Measurements from ENCODE around the gene ZNF32. TPM values are rescaled to one million over a fixed set of nuclear protein-coding genes. Genes with fewer than 3 reads are reported as not detected.

The ZNF32 gene
- total and polyA plus RNA-seq, 2 of the 4 experiments (the other 2 are of a cell fraction) = 30.1 to 31.2 TPM

GRCh38 chr10:43686414-43686813, 37.7 kb upstream of the ZNF32 start:
- H3K23ac ChIP-seq (ENCODE audit: low read depth, low read length) = no peak overlapping the region
- DNase-seq = no peak
- H3K36me3 ChIP-seq (ENCODE audit: control insufficient read depth, insufficient read depth, low read length) = no peaks in the 10 kb centered on the region
- H3K9ac ChIP-seq (ENCODE audit: low read depth, low read length) = no peak overlapping the region
- H2AK5ac ChIP-seq (ENCODE audit: low read depth, low read length) = no peak overlapping the region
- no peak overlapping the region for H3K18ac ChIP-seq (ENCODE audit: low read depth, low read length)
- BruUV-seq (replicated peaks) = no TSS peak
- no peak overlapping the region for H3K56ac ChIP-seq (ENCODE audit: extremely low read depth, insufficient read depth, low read length)
- no peak overlapping the region for H2BK20ac ChIP-seq (ENCODE audit: low read depth, low read length)
- no peak overlapping the region for H2AK9ac ChIP-seq (replicated peaks; ENCODE audit: low read depth, low read length, poor library complexity)
- H3K79me1 ChIP-seq (ENCODE audit: low read depth in 1 of 2, low read length in 2 of 2) = no peaks in the 10 kb centered on the region
- H3K14ac ChIP-seq (replicated peaks; ENCODE audit: low read depth, low read length) = no peak overlapping the region
- no peak overlapping the region for H3K4me3 ChIP-seq (ENCODE audit: insufficient read depth, low read depth, low read length)
- no peaks in the 10 kb centered on the region for H3K9me1 ChIP-seq (ENCODE audit: insufficient read depth, low read length)
- H4K20me1 ChIP-seq (ENCODE audit: insufficient read depth, low read length) = no peaks in the 10 kb centered on the region
- no peak overlapping the region for H3K27ac ChIP-seq (ENCODE audit: insufficient read depth, low read length)
- H3K4ac ChIP-seq (ENCODE audit: low read depth, low read length) = no peak overlapping the region
- no peak for TF ChIP-seq BHLHE40 (IDR thresholded peaks at IDR 0.05; ENCODE audit: low read depth, low read length)
- no peak for TF ChIP-seq RAD21 (IDR thresholded peaks at IDR 0.05; ENCODE audit: low read length)
- no peak for TF ChIP-seq FOS (IDR thresholded peaks at IDR 0.05; ENCODE audit: low read depth, low read length)
- TF ChIP-seq MXI1 (IDR thresholded peaks at IDR 0.05; ENCODE audit: borderline replicate concordance, low read depth, low read length) = no peak
- TF ChIP-seq CTCF (conservative IDR thresholded peaks at IDR 0.05; ENCODE audit: low read depth, low read length) = no peak
- TF ChIP-seq RCOR1 (IDR thresholded peaks at IDR 0.05; ENCODE audit: insufficient replicate concordance, low read length) = no peak
- no peak for TF ChIP-seq CEBPB (IDR thresholded peaks at IDR 0.05; ENCODE audit: low read depth, low read length)
- TF ChIP-seq ELK1 (IDR thresholded peaks at IDR 0.05; ENCODE audit: borderline replicate concordance, low read depth, low read length) = no peak
- no peak for TF ChIP-seq USF2 (IDR thresholded peaks at IDR 0.05; ENCODE audit: low read depth, low read length)
- no peak for TF ChIP-seq SMC3 (IDR thresholded peaks at IDR 0.05; ENCODE audit: low read depth, low read length)
- TF ChIP-seq POLR2A (IDR thresholded peaks at IDR 0.05; ENCODE audit: low read depth, low read length) = no peak
- no peak for TF ChIP-seq MAZ (IDR thresholded peaks at IDR 0.05; ENCODE audit: borderline replicate concordance, low read depth, low read length)
- TF ChIP-seq CHD1 (IDR thresholded peaks at IDR 0.05; ENCODE audit: low read depth, low read length) = no peak
- H4K8ac ChIP-seq (ENCODE audit: low read depth in 2 of 2, low read length in 2 of 2) = no peak overlapping the region
- H3K9me3 ChIP-seq (ENCODE audit: control insufficient read depth, insufficient read depth, low read length) = no peaks in the 10 kb centered on the region
- H3K27me3 ChIP-seq (ENCODE audit: control insufficient read depth, insufficient read depth, low read length) = no peaks in the 10 kb centered on the region
- no peak overlapping the region for H2BK120ac ChIP-seq (ENCODE audit: low read depth, low read length)
- H2BK15ac ChIP-seq (ENCODE audit: low read depth, low read length) = no peak overlapping the region
- CTCF ChIA-PET = no interaction called here
- ATAC-seq (ENCODE audit: low read depth) = no peak
- no peak overlapping the region for H4K91ac ChIP-seq (ENCODE audit: insufficient read depth, low read depth, low read length)
- no peak overlapping the region for H3K4me2 ChIP-seq (ENCODE audit: low read depth, low read length)
- H4K5ac ChIP-seq (ENCODE audit: low read depth, low read length) = no peak overlapping the region
- no CpG with 5 or more reads among the region's 6 CpGs for WGBS, 2 experiments (ENCODE audit: extremely low coverage in 2 of 2, insufficient read length in 1 of 2)
- H3K4me1 ChIP-seq (ENCODE audit: control insufficient read depth, insufficient read depth, low read length) = no peaks in the 10 kb centered on the region; the same call in 1 of the 2 replicates
- intact Hi-C loops (cut with micrococcal nuclease) = no loop called here
- in situ Hi-C loops (cut with MboI; ENCODE audit: low sequenced_read_pairs) = loop anchor here (5.0 kb wide), 1 partner anchor 621 kb away; no protein-coding TSS in a partner anchor
- no peak overlapping the region for H2BK5ac ChIP-seq (ENCODE audit: low read depth, low read length, poor library complexity, severe bottlenecking)
- no peak overlapping the region for H2AFZ ChIP-seq (replicated peaks; ENCODE audit: low read length, poor library complexity)
- POLR2A ChIA-PET (ENCODE audit: unreplicated experiment) = no interaction called here
- dilution Hi-C loops (cut with HindIII; ENCODE audit: low sequenced_read_pairs, unreplicated experiment) = no loop called here
